ENCODE results near the gene ZCCHC7. TPM values are rescaled to one million over a fixed set of nuclear protein-coding genes. Genes with fewer than 3 reads are reported as not detected.

Gene ZCCHC7
- total RNA-seq, 1 experiment from 2014 or later, result 7.7 TPM

- H3K9me3 ChIP-seq, result no peaks in the 10 kb centered on the region
- DNase-seq, result no peak
- H3K4me3 ChIP-seq, result no peak overlapping the region
- no peaks in the 10 kb centered on the region for H3K27me3 ChIP-seq
- no peaks in the 10 kb centered on the region for H3K36me3 ChIP-seq
Observed at GRCh38 chr9:37212435-37212834, 92.1 kb downstream of the ZCCHC7 start.

DNA sequence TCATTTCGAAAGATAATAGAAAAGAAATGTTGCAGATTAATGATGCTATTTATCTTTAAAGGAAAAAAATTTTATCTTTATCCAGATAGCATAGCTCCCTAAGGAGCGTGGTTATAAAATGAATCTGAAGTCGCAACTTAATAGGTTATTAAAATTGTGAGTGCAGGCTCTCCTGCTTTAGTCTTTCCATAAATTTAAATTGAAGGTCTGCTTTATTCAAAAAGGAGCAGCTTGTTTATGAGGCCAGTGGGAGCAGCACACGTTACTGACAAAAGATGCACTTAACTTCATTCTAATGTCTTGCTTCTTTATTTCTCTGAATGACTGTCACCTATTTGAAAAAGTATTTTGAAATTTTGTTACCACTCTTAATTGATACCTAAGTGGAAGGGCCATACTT lies 95.0 kb downstream of the ZCCHC7 start:
- no peaks in the 10 kb centered on the region for H3K9me3 ChIP-seq
- H3K36me3 ChIP-seq, result no peaks in the 10 kb centered on the region
- DNase-seq, result no peak
- no peaks in the 10 kb centered on the region for H3K27me3 ChIP-seq
- no peak overlapping the region for H3K4me3 ChIP-seq

DNA sequence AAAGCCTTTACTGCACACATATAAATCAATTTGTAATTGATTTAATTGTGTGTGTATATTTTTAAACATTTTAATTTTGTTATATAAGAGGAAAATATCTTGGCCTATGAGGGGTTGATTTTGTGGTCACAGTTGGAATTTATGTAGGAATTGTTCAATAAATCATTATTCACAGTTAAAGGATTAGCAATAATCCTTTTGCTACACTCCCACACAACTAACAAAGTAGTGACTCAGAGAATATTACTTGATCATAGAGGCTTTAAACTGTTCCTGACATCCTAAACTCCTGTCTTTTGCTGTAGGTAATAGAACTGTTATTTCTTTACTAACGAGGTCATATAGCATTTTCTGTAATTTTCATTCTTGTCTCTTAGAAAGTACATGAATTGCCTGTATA lies 95.5 kb downstream of the ZCCHC7 start:
- DNase-seq, result no peak
- H3K27me3 ChIP-seq, result no peaks in the 10 kb centered on the region
- H3K9me3 ChIP-seq, result no peaks in the 10 kb centered on the region
- H3K36me3 ChIP-seq, result no peaks in the 10 kb centered on the region
- no peak overlapping the region for H3K4me3 ChIP-seq

DNA sequence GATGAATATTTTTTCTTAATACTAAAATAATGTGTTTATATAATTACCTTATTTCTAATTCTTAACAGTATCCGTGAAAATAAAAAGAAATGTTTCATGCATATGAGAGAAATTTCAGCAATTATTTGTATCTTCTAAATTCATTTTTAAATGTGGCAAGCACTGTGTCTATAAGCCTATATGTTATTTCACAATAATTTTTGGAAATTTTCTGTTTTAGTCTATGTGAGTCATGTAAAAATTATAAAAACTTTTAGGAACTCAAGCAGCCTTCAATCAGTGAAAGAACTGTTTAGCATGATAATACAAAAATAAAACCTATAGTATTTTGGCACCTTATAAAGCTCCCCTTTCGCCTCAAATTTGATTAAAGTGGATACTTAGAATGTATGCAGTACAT lies 96.8 kb downstream of the ZCCHC7 start:
- DNase-seq, result no peak
- Histone ChIP-seq H3K9me3 (no peaks in the 10 kb centered on the region), H3K36me3 (no peaks in the 10 kb centered on the region), H3K27me3 (no peaks in the 10 kb centered on the region), H3K4me3 (no peak overlapping the region)

DNA sequence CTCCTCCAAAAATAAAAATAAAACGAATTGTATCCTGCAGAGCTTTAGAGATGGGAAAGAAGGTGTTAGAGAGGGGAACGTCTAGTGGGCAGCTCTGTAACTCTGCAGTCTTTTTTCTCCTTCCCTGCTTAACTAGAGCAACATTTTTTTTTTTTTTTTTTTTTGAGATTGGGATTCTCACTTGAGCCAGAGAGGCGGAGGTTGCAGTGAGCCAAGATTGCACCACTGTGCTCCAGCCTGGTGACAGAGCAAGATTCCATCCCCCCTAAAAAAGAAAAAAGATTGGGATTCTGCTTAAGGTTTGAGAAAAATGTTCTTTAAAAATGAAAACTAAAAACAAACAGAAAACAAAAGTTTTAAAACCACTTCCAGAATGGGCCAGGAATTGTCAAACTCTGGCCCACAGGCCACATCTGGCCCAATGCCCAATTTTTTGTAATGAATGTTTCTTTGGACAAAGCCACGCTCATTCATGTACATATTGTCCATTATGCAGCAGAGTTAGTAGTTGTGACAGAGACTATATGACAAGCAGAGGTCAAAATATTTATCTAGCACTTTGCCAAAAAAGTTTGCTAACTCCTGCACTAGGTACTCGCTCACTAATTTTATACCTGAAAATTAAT lies 98.5 kb downstream of the ZCCHC7 start:
- Histone ChIP-seq H3K4me3 (no peak overlapping the region), H3K9me3 (no peaks in the 10 kb centered on the region), H3K27me3 (no peaks in the 10 kb centered on the region), H3K36me3 (no peaks in the 10 kb centered on the region)
- no peak for DNase-seq

DNA sequence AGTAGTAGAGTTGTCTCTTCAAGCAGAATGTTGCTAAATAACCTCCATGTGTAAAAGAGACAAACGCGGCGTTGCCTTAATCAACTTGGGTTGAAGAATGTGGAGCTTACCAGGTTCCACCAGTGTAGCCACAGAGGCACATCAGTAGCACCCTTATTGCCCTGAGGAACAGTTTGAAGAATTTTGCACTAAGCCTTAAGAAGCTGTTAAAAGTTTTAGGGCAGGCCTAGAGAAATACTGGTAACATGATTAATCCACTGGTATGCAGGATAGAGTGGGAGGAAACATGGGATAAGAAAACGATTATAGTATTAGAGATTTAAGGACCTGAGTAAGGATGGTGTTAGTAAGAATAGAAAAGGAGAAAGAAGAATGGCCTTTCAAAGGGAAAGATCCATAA lies 100.6 kb downstream of the ZCCHC7 start:
- no peaks in the 10 kb centered on the region for H3K36me3 ChIP-seq
- H3K9me3 ChIP-seq, result no peaks in the 10 kb centered on the region
- H3K4me3 ChIP-seq, result no peak overlapping the region
- H3K27me3 ChIP-seq, result no peaks in the 10 kb centered on the region
- DNase-seq, result no peak

DNA sequence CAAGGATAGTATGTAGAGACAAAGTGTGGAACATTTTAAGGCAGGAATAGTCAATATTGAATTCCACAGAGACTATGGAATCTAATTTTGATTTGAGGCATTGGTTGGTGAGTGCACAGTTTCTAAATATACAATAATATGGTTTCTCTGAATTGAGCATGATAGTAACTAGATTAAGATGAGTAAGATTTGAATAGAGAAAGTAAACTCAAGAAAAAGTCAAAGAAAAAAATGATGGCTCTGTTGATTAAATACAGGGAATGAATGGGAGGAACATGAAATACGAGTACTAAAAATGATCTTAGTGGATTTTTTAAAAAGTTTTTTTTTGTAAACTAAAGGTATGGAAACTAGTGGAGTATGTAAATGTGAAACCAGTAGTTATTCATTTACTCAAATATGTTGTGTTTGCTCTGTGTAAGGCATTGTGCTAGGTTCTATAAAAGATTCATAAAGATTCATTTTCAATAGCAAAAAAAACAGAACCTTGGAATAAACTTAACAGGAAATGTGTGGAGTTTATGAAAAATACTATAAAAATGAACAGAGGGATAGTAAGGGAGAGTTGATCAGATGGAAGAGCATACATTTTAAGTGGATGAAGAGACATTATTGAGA lies 101.2 kb downstream of the ZCCHC7 start:
- H3K9me3 ChIP-seq, result no peaks in the 10 kb centered on the region
- H3K27me3 ChIP-seq, result no peaks in the 10 kb centered on the region
- H3K36me3 ChIP-seq, result no peaks in the 10 kb centered on the region
- H3K4me3 ChIP-seq, result no peak overlapping the region
- no peak for DNase-seq

- no peak overlapping the region for H3K4me3 ChIP-seq
- no peaks in the 10 kb centered on the region for H3K36me3 ChIP-seq
- H3K9me3 ChIP-seq, result no peaks in the 10 kb centered on the region
- H3K27me3 ChIP-seq, result no peaks in the 10 kb centered on the region
- DNase-seq, result no peak
Observed at GRCh38 chr9:37229455-37229854, 109.1 kb downstream of the ZCCHC7 start.

DNA sequence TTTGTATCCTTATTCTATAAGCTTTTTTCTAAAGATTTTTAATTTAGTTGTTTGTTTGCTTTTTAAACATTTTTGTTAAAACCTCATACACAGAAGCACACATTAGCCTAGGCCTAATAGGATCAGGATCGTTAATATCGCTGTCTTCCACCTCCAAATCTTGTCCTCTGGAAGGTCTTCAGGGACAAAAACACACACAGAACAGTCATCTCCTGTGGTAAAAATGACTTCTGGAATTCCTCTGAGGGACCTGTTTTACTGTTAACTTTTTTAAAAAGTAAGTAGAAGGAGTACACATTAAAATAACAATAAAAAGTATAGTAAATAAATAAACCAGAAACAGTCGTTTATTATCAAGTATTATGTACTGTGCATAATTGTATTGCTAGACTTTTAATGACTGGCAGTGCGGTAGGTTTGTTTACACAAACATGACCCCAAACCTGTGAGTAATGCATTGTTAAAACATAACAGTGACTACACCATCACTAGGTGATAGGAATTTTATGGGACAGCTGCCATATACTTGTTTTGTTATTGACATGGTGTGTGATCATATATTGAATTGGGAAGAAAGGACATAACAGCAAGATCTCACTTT lies 109.6 kb downstream of the ZCCHC7 start:
- H3K36me3 ChIP-seq, result no peaks in the 10 kb centered on the region
- no peaks in the 10 kb centered on the region for H3K27me3 ChIP-seq
- no peaks in the 10 kb centered on the region for H3K9me3 ChIP-seq
- no peak overlapping the region for H3K4me3 ChIP-seq
- DNase-seq, result peak; percentile 2

- Histone ChIP-seq H3K27me3 (no peaks in the 10 kb centered on the region), H3K4me3 (no peak overlapping the region), H3K36me3 (no peaks in the 10 kb centered on the region), H3K9me3 (no peaks in the 10 kb centered on the region)
- no peak for DNase-seq
Observed at GRCh38 chr9:37236822-37237221, 116.4 kb downstream of the ZCCHC7 start.

DNA sequence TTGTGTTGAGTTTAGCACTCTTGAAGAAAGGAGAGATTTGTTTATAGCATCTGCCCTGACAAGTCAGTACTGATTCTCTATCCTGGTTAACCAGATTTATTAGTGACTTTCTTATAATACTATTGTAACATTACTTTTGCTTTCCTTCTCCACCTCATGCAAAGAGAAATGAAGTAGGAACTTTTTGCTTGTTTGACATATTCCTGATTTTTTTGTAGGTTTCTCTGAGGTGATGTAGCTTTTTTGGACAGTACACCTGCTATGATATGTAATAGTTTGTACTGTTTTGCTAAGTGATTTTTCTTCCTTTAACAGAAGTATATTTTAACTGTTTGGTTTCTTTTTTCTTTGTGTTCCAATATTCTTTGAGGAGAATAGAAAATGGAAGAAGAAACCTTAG lies 117.7 kb downstream of the ZCCHC7 start:
- Histone ChIP-seq H3K36me3 (no peaks in the 10 kb centered on the region), H3K27me3 (no peaks in the 10 kb centered on the region), H3K4me3 (no peak overlapping the region), H3K9me3 (no peaks in the 10 kb centered on the region)
- DNase-seq, result no peak

- Histone ChIP-seq H3K36me3 (no peaks in the 10 kb centered on the region), H3K27me3 (no peaks in the 10 kb centered on the region), H3K4me3 (no peak overlapping the region), H3K9me3 (no peaks in the 10 kb centered on the region)
- DNase-seq, result no peak
Observed at GRCh38 chr9:37239224-37239859, 119.0 kb downstream of the ZCCHC7 start.

DNA sequence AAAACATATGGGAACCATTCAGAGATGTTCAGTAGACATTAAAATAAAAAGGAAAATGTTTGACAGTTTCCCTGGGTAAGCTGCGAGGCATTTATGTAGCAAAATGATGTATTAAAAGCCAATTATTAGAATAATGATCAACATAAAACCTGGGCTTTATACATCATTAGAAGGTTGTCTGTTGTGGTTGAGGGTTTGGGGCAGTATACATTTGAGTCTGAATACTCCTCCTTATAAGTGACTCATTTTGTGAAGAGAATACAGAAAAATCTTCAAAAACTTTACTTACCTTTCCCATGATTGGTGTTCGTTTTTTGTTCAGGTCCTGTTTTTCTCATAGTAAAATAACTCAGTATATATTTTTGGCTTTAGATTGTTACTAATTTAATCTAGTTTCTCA lies 119.5 kb downstream of the ZCCHC7 start:
- Histone ChIP-seq H3K9me3 (no peaks in the 10 kb centered on the region), H3K36me3 (no peaks in the 10 kb centered on the region), H3K4me3 (no peak overlapping the region), H3K27me3 (no peaks in the 10 kb centered on the region)
- DNase-seq, result no peak

DNA sequence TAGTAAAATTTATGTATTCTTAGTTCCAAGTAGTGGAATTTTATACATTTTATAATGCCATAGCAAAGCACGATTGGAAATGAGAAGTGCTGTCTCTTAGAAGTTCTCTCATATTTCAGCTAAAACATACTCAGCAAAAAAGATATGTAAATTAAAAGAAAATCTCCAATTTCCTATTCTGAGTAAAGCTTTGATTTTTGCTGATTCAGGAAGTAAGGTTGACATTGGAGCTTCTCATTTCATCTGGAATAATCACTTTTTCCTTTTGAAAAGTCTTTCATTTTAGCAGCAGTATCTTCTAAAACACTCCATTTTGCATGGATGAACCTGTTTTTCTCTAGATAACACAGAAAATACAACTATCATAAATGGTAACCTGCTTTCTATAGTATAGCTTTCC lies 121.0 kb downstream of the ZCCHC7 start:
- DNase-seq, result no peak
- no peaks in the 10 kb centered on the region for H3K9me3 ChIP-seq
- H3K36me3 ChIP-seq, result no peaks in the 10 kb centered on the region
- no peaks in the 10 kb centered on the region for H3K27me3 ChIP-seq
- H3K4me3 ChIP-seq, result no peak overlapping the region

DNA sequence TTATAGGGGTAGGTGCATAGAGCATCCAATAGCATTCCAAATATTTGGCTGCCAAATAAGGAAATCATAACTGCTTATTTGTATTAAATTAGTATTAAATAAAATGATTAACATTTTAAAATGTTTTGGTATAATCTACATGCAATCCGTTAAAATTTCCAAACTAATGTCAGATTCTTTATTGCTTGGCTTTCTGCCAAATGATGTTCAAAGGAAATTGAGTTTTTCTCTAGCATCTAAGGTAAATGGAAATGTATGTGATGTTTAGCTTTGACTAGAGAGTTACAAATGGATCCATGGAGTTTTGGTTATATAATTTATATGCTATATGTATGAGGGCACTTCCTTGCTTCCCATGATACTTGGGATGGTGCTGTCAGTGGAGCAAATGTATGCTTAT lies 121.7 kb downstream of the ZCCHC7 start:
- Histone ChIP-seq H3K36me3 (no peaks in the 10 kb centered on the region), H3K4me3 (no peak overlapping the region), H3K9me3 (no peaks in the 10 kb centered on the region), H3K27me3 (no peaks in the 10 kb centered on the region)
- no peak for DNase-seq

GRCh38 chr9:37243588-37244345 lies 123.4 kb downstream of the ZCCHC7 start:
- no peaks in the 10 kb centered on the region for H3K9me3 ChIP-seq
- DNase-seq, result no peak
- no peak overlapping the region for H3K4me3 ChIP-seq
- H3K27me3 ChIP-seq, result no peaks in the 10 kb centered on the region
- no peaks in the 10 kb centered on the region for H3K36me3 ChIP-seq

GRCh38 chr9:37246826-37247225 lies 126.5 kb downstream of the ZCCHC7 start:
- Histone ChIP-seq H3K27me3 (no peaks in the 10 kb centered on the region), H3K4me3 (no peak overlapping the region), H3K9me3 (no peaks in the 10 kb centered on the region), H3K36me3 (no peaks in the 10 kb centered on the region)
- DNase-seq, result no peak

Measured in MG63 (cell line).